GM19463 (cell line): ENCODE results near the gene CYLD.
A peak's percentile ranks its signal among the peaks of the same experiment; 100 is the strongest.

Experiments used
- ATAC-seq: cut with Tn5 transposase; IDR thresholded peaks from one replicate; pipeline ENCODE4 v1.9.1; 2021; ENCODE audit warnings: mild to moderate bottlenecking, moderate library complexity; ENCODE audit not compliant: unreplicated experiment

CYLD gene

DNA sequence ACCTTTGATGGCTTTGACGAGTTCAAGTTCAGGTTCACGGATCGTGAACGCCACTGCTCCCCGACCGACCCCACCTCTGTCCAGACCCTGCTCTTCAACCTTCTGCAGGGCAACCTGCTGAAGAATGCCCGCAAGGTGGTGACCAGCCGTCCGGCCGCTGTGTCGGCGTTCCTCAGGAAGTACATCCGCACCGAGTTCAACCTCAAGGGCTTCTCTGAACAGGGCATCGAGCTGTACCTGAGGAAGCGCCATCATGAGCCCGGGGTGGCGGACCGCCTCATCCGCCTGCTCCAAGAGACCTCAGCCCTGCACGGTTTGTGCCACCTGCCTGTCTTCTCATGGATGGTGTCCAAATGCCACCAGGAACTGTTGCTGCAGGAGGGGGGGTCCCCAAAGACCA lies 30.8 kb upstream of the CYLD start:
- ATAC-seq: no peak

DNA sequence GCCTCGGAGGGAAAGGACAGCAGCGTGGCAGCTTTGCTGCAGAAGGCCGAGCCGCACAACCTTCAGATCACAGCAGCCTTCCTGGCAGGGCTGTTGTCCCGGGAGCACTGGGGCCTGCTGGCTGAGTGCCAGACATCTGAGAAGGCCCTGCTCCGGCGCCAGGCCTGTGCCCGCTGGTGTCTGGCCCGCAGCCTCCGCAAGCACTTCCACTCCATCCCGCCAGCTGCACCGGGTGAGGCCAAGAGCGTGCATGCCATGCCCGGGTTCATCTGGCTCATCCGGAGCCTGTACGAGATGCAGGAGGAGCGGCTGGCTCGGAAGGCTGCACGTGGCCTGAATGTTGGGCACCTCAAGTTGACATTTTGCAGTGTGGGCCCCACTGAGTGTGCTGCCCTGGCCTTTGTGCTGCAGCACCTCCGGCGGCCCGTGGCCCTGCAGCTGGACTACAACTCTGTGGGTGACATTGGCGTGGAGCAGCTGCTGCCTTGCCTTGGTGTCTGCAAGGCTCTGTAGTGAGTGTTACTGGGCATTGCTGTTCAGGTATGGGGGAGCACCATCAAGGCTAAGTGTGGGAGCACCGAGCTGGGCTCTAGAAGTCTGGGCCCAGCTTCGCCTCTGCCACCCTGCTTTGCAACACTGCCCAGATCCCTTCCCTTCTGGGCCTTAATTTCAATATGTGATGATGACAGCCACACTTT lies 29.9 kb upstream of the CYLD start:
- no peak for ATAC-seq

DNA sequence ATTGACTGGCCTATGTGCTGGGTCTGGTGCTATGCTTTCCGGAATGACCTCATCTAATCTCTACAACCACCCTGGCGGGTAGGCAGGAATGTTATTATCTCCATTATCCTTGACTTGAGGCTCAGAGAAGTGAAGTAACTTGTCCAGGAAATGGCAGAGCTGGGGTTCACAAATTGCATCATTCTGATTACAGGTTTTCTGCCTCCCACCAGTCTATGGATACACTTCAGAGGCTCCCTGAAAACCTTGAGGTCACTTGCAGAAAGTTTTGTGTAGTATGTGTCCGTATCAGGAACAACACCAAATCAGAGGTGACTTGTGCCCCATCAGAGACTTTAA lies 29.4 kb upstream of the CYLD start:
- no peak for ATAC-seq

DNA sequence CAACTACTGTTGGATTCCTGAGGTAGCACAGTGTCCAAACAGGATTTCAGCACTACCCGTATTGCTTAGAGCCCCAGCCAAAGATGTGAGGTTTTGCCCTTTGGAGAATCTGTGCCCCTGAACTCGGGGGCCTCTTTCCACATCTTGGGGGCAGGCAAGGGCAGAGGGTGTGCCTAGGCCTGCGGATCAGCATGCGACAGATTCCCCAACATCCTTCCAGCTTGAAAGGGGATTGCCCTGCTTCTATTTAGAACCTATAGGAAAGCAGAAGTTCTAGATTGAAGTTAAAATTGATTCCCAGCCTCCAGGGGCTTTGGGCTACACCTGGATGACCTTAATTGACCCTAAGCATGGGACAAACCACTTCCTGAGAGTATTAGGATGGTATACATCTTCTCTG lies 28.9 kb upstream of the CYLD start:
- ATAC-seq: no peak

DNA sequence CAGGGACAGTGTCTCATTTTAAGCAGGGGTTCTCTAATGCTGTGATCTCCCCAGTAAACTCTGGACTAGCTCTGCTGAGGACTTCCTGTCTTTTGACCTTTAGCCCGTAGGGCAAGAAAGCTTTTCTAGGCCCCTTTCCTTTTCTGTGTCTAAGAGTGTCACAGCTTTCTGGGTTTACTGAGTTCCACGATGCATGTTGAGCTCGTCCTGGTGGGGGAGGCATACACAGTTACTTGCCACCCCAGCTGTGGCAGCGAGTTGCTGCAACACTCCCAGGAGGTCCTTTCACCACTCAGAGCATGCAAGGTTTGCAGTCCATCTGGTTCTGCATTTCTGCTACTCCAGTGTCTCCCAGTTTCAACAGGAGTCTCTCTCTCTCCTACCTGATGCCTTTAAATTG lies 24.8 kb upstream of the CYLD start:
- ATAC-seq: no peak

DNA sequence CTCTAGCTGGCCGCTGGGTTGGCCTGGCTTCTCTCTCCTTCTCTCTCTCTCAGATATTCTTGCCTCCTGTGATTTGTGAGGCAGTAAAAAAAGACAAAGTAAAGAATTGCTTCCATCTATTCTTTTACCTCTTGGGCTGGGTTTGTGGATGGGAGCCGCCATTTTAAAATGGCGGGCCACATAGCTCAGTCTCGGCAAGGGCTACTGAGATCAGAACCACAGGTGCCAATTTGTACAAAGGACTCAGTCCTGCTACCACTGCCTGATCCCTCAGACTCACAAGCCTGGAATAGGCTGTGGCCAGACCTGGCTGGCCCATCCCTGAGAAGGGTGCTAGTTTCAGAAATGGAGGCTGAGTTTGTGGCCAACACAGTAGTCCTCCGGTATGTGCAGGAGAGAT lies 24.4 kb upstream of the CYLD start:
- no peak for ATAC-seq

DNA sequence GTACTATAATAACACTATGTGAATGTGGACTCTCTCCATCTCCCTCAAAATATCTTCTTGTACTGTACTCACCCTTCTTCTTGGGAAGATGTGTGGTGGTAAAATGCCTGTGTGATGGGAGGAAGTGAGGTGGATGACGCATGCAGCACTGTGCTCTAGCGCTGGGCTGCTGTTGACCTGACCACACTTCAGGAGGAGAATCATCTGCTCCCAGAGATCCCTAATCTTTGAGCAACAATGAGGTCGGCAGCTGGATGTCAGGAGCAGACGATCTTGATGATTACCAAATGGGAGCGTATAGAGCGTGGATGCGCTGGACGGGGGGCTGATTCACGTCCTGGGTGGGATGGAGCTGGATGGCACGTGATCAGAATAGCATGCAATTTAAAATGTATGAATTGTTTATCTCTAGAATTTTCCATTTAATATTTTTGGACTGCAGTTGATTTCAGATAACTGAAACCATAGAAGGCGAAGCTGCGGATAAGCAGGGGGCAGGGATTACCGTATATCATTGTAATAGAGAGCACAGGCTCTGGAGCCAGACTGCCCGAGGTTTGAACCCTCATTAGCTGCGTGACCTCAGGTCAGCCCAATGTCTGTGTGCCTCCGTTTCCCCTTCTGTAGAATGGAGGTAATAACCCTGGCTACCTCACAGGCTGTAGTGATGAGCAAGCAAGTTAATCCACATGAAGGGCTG lies 23.7 kb upstream of the CYLD start:
- no peak for ATAC-seq

DNA sequence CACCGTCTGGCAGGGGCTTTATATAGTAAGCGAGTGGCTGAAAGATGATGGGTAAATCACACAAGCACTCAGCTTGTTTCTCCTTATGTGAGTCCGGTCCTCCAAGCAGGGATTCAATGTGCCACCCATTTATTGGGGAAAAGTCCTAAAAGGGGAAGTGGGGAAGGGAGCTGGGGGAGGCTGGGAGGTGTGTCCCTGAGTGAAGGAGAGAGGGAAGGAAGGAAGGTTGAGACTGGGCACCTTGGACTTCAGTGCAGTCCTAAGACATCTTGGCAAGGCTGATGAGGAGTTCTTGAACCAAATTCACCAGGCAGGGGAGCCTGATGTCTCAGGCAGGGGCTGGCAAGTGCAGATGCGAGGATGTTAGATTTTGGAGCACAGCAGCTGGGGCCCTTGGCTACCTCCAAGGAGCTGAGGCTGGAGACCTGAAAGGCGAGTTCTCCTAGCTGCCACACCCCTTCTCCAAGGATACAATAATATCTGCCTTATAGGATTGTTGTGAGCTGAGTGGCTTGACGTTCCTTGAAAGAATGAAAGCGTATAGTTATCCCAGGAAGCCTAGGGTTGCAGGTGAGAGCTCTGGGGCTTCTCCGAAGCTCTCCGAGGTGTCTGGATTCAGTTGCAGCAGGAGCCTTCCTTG lies 23.0 kb upstream of the CYLD start:
- no peak for ATAC-seq

DNA sequence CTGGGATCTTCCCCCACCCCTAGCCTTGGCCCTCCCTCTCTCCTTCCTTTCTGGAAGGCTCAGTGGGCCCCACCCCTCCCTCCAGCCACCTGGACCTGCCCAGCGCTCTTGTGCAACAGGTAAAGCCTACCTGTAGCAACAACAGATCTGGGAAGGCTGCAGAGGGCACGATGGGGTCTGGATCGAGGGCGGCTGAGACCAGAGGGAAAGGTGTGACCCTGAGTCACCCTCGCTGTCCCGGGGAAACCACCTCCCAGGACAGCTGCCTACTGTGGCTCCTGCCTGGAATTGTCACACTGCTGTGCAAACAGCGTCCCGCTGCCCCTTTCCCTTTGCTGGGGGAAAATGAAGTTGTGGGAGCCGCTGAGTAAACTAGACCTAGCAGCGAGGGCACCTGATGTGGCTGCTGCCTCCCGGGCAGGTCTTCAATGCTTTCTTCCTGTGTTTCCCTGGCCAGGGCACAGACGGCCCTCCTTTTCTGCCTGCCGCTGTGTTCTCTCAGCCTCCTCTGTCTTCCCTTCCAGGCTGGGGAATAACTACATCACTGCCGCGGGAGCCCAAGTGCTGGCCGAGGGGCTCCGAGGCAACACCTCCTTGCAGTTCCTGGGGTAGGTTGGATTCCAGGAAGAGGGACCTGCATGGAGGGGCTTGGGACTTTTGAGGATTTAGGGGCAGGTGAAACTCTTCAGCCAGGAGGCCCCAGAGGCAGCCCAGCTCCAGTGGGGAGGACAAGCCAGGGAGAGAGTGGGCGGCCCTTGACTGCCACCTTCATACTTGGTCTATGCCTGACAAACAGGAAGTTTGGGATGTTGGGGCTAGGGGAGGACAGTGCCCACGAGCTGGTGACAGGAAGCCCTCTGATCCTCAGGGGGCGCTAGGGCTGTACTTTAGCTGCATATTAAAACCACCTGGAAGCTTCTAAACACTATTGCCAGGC lies 22.2 kb upstream of the CYLD start:
- no peak for ATAC-seq

DNA sequence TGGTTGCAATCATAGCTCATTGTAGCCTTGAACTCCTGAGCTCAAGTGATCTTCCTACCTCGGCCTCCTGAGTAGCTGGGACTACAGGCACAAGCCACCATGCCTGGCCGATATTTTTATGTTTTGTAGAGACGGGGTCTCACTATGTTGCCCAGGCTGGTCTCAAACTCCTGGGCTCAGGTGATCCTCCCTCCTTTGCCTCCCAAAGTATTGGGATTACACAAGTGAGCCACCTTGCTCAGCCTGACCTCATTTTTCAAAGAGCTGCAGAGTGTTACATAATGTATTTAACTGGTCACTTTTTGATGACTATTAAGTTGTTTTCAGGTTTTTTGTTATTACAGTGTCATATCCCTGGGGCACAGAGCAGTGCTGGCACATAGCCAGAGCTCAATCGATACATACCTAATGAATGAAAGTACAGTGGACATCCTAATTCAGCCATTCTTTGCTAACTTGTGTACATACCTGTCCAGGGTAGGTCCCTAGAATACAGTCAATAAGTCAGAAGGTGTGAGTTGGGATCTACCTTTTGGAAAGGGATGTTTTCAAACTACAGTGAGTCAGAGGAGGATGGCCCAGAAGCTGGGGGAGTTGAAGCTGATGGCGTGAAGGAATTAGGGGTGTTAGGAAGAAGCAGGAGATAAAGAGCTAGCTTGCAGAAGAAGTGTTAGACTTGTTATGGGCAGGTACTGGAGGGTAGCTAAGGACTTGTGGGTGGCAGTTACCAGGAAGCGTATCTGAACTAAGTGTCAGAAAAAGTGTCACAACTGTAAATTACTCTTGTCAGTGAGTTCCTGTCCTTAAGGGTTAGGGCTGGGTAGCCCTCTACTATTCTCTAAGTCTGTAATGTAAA lies 20.1 kb upstream of the CYLD start:
- no peak for ATAC-seq

DNA sequence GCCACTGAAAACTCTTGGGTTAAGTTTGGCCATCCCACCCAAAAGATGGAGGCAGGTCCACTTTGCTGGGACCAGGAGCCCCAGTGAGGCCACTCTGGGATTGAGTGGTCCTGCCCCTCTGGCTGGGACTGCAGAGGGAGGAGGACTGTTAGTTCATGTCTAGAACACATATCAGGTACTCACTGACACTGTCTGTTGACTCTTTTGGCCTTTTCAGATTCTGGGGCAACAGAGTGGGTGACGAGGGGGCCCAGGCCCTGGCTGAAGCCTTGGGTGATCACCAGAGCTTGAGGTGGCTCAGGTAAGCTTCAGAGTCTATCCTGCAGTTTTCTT lies 19.5 kb upstream of the CYLD start:
- no peak for ATAC-seq

DNA sequence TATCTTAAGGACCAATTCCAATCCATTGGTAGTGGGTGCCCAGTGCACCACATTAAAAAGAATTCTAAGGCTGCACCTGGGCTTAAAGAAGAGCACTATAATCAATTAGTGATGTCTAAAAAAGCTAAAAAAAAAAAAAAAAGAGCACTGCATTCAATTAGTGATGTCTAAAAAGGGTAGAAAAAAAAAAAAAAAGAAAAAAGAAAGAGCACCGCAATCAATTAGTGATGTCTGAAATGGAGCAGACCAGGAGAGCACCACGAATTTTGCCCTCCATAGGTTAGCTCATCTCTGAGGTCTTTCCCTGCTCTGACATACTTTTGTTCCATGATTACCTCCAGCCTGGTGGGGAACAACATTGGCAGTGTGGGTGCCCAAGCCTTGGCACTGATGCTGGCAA lies 18.9 kb upstream of the CYLD start:
- no peak for ATAC-seq

DNA sequence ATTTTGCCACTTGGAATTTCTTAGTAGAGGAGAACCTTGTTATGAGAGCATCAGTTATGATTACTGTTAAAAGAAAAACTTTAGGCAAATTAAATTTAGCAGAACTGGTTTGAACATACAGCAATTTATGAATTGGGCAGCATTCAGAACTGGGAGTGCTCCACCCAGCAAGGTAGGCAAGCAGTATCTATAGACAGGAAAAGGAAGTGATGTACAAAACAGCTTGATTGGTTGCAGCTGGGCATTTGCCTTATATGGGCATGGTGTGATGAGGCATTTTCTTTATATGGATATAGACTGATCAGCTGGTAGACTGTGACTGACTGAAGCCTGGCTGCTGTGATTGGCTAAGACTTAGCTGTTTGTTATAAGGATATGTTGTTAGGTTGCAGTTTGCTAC lies 17.6 kb upstream of the CYLD start:
- ATAC-seq: no peak

DNA sequence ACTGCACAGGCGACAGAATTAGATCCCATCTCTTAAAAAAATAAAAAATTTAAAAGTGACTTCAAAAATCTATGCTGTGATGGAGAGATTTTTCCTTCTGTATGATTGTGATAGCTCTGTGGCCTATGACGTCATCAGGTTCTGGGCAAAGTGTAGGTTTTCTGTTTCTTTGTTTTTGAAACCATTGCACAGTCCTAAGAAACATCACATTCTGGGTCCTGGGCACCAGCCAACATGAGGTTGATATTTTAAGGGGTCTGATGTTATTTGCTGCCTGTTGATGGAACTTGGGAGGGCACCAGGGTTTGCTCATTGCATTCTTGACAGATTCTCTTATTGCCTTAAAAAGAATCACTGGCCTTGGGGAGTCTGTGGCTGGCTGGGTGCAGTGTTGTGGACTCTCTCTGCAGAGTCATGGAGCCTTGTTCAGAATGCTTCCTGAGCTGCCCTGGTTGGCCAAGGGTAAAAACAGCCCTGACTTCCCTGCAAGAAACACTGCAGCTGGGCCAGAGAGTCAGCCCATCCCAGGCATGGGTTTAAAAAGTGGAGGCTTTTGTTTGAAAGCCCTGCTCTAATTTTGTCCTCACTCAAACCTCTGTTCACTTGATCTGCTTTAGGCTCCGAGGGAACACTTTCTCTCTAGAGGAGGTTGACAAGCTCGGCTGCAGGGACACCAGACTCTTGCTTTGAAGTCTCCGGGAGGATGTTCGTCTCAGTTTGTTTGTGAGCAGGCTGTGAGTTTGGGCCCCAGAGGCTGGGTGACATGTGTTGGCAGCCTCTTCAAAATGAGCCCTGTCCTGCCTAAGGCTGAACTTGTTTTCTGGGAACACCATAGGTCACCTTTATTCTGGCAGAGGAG lies 10.5 kb upstream of the CYLD start:
- no peak for ATAC-seq

DNA sequence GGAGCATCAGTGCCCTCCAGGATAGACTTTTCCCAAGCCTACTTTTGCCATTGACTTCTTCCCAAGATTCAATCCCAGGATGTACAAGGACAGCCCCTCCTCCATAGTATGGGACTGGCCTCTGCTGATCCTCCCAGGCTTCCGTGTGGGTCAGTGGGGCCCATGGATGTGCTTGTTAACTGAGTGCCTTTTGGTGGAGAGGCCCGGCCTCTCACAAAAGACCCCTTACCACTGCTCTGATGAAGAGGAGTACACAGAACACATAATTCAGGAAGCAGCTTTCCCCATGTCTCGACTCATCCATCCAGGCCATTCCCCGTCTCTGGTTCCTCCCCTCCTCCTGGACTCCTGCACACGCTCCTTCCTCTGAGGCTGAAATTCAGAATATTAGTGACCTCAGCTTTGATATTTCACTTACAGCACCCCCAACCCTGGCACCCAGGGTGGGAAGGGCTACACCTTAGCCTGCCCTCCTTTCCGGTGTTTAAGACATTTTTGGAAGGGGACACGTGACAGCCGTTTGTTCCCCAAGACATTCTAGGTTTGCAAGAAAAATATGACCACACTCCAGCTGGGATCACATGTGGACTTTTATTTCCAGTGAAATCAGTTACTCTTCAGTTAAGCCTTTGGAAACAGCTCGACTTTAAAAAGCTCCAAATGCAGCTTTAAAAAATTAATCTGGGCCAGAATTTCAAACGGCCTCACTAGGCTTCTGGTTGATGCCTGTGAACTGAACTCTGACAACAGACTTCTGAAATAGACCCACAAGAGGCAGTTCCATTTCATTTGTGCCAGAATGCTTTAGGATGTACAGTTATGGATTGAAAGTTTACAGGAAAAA lies 9.7 kb upstream of the CYLD start:
- no peak for ATAC-seq

DNA sequence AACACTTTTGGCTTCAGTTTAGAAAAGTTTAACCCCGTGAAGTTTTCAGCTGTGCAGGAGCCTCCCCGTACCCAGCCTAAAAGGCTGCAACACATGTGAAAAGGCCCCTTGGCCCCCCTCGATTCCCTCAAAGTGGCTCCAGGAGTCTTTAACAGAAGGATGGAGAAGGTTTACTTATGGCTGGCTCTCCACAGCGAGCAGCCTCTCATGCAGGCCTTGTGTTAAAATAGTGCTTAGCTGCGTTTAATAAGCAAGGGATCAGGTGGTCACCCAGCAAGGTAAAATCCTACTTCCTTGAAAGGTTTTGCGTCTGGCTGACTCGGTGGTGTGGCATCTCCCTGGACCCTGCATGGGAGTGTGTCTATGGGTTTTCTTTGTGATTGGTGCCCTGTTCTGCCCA lies 8.4 kb upstream of the CYLD start:
- no peak for ATAC-seq

DNA sequence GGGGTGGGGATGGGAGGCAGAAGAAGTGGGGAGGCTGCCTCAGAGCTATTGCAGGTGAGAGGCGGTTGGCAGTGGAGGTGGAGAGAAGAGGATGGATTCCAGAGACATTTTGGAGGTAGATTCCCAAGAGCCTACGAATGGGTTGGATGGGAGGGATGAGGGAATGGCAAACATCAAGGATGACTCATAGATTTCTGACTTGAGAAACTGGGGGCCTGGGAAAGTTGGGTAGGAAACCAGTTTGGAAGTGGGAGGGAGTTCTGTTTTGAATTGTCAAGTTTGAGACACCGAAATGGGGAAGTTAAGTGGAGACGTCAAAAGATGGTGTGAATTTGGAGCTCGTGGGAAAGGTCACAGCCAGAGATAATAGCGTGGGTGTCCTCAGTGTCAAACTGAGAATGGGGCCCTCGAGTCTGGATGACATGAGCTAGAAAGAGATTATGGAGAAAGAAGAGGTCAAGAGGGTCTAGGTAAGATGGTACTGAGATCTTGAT lies 6.2 kb upstream of the CYLD start:
- ATAC-seq: peak; percentile 80

DNA sequence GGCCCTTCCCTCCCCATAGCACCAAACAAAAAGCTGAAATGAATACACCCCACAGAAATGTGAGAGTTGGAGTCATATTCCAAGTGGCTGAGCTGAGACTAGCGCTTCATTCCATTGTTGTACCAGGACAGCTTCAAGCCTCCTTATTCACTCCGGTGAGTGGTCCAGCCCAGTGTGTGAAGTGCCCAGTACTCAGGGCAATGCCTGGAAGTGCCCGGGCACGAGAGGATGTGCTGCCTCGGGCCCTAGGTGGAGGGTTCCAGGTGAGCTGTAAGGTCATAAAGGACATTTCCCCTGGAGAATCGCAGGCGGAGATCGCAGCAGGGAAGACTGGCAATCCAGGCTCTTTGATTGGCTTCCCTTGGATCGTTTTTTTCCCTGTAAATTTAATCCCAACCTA lies 5.4 kb upstream of the CYLD start:
- no peak for ATAC-seq
